ENCODE measurements around the gene HS6ST1.

DNA sequence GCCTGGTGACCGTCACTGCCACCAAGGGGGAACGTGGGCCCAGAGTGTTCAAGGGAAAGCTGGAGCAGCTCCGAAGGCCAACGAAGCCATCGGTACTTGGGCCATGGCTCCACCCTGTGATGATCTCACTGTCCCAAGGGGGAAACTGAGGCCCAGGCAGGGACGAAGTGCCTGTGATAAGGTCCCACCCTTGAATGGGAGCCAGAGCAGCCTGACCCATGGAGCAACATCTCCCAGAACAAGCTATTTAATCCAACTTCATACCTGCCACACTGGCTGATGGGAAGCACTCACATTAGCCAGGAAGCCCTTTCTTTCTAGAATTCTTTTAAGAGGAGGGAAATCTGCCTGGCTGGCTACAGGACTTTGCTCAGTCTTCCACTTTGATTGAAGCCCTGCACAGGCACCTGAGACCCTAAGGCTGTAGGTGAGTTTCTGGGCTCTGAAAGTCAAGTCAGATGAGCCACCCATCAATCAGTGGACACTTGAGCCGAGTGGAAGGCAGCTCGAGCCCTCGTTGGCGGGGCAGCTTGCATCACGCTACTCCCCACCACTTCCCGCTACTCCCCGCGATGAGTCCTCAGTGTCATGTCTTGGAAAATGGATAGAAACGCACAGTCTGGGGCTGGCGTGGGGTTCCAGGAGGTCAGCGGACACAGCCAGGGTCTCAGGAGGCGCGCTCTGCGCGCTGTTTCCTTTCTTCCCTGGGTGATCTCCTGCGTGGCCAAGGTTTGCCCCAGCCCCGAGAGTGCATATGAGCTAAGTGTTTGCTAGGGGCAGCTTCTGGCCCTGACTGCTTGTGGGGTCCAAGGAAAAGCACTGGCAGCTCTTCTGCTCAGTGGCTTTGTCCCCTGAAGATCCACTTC, 2.5 kb upstream of the HS6ST1 start:
- TF ChIP-seq, protein P1, sequence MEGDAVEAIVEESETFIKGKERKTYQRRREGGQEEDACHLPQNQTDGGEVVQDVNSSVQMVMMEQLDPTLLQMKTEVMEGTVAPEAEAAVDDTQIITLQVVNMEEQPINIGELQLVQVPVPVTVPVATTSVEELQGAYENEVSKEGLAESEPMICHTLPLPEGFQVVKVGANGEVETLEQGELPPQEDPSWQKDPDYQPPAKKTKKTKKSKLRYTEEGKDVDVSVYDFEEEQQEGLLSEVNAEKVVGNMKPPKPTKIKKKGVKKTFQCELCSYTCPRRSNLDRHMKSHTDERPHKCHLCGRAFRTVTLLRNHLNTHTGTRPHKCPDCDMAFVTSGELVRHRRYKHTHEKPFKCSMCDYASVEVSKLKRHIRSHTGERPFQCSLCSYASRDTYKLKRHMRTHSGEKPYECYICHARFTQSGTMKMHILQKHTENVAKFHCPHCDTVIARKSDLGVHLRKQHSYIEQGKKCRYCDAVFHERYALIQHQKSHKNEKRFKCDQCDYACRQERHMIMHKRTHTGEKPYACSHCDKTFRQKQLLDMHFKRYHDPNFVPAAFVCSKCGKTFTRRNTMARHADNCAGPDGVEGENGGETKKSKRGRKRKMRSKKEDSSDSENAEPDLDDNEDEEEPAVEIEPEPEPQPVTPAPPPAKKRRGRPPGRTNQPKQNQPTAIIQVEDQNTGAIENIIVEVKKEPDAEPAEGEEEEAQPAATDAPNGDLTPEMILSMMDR (conservative IDR thresholded peaks at IDR 0.05 in 1 of 2, IDR thresholded peaks at IDR 0.05 in 1 of 2; ENCODE audit: low read depth in 1 of 2, low read length in 2 of 2) = no peak
- TF ChIP-seq EZH2 (IDR thresholded peaks at IDR 0.05; ENCODE audit: low read length, missing control alignments) = no peak
